Mammary epithelial cell (primary cell): ENCODE measurements around the gene ZNF800.

ENCODE experiments used
- EZH2 ChIP-seq: IDR thresholded peaks from 2 replicates; pipeline ENCODE4 v1.6.1; 2012; ENCODE audit warnings: low read length, inconsistent platforms, borderline replicate concordance
- TF ChIP-seq, protein P1 (sequence below), 2 donors: IDR thresholded peaks in 1 of 2; conservative IDR thresholded peaks in 1 of 2; 2 replicates each; pipeline ENCODE4 v1.5.1; 2011 to 2012; ENCODE audit warnings: inconsistent platforms in 2 of 2, low read length in 2 of 2, mild to moderate bottlenecking in 2 of 2, control low read depth in 1 of 2, low read depth in 1 of 2; ENCODE audit not compliant: insufficient read depth in 1 of 2; ENCODE audit errors: extremely low read depth in 1 of 2

DNA sequence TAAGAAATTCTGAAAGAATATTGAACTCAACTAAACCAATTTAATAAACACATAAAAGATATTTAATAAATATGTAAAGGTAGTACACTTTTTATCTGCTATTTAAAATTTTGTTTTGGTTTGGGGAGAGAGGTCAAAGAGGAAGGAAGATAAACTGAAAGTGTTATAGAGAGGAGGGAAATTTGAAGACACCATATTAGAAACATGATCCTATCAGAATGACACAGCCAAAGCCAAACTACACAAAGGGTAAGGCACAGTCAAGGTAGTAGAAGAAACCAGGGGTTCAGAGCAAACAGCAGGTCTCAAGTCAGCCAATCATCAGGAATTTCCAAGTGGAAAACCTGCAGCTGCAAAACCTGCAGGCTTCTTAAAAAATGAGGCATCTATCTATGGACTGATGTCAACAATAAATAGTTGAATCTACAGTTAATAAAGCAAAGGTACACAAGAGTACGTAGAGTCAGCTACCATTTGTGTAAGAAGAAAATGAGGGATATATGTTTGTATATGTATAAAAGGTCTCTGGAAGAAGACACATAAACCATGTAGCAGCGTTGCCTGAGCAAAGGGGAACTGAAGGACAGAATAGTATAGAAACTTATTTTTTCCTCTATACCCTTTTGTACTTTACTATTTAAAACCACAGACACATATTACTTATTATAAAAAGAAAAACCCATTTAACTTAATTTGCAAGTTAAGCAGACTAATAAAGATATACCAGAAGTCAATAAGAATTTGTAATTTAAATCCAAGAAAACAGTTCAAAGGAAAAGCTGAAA lies 10.0 kb downstream of the ZNF800 start:
- TF ChIP-seq, protein P1, sequence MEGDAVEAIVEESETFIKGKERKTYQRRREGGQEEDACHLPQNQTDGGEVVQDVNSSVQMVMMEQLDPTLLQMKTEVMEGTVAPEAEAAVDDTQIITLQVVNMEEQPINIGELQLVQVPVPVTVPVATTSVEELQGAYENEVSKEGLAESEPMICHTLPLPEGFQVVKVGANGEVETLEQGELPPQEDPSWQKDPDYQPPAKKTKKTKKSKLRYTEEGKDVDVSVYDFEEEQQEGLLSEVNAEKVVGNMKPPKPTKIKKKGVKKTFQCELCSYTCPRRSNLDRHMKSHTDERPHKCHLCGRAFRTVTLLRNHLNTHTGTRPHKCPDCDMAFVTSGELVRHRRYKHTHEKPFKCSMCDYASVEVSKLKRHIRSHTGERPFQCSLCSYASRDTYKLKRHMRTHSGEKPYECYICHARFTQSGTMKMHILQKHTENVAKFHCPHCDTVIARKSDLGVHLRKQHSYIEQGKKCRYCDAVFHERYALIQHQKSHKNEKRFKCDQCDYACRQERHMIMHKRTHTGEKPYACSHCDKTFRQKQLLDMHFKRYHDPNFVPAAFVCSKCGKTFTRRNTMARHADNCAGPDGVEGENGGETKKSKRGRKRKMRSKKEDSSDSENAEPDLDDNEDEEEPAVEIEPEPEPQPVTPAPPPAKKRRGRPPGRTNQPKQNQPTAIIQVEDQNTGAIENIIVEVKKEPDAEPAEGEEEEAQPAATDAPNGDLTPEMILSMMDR (conservative IDR thresholded peaks at IDR 0.05 in 1 of 2, IDR thresholded peaks at IDR 0.05 in 1 of 2; ENCODE audit: extremely low read depth in 1 of 2, insufficient read depth in 1 of 2, low read depth in 1 of 2, low read length in 2 of 2) = no peak
- TF ChIP-seq EZH2 = no peak
